Mesodermal cell (in vitro differentiated cells): ENCODE data around the gene CCDC82. TPM values are rescaled to one million over a fixed set of nuclear protein-coding genes. Genes with fewer than 3 reads are reported as not detected.
"Not testable (repeated sequence)": the region's sequence is repeated elsewhere in the genome, so short reads cannot be mapped to it uniquely, and the experiment has no call there.

ENCODE experiments used
- H3K27ac ChIP-seq: 2 replicates; pipeline ENCODE4 v1.7.0; 2013; ENCODE audit warnings: mild to moderate bottlenecking, low read depth, low read length, moderate library complexity; ENCODE audit not compliant: severe bottlenecking
- H3K36me3 ChIP-seq: 2 replicates; pipeline ENCODE4 v1.7.1; 2013; ENCODE audit warnings: mild to moderate bottlenecking, low read length, moderate library complexity; ENCODE audit not compliant: control insufficient read depth, insufficient read depth
- H3K4me1 ChIP-seq: one replicate; pipeline ENCODE4 v1.7.1; 2013; ENCODE audit warnings: mild to moderate bottlenecking, low read length; ENCODE audit not compliant: insufficient read depth, control insufficient read depth, poor library complexity, severe bottlenecking
- H3K4me3 ChIP-seq: 2 replicates; pipeline ENCODE4 v1.7.0; 2013; ENCODE audit warnings: low read length, control low read depth, mild to moderate bottlenecking; ENCODE audit not compliant: insufficient read depth, poor library complexity, severe bottlenecking; ENCODE audit errors: extremely low read depth
- H3K9me3 ChIP-seq: 2 replicates; pipeline ENCODE4 v1.7.1; 2013; ENCODE audit warnings: mild to moderate bottlenecking, low read length, moderate library complexity; ENCODE audit not compliant: control insufficient read depth
- WGBS, 2 experiments: methylation state at CpG; one replicate each; pipeline ENCODE4 v1.1.5; 2013; ENCODE audit warnings: missing lambda C conversion rate in 2 of 2; ENCODE audit not compliant: insufficient coverage in 2 of 2; 5-methylcytosine and 5-hydroxymethylcytosine counted together
- polyA plus RNA-seq, 2 experiments: library from polyadenylated mRNA; stranded (reverse); fragments of 50-300 nt; gene quantifications; one replicate each; pipeline ENCODE4 v1.2.3, GENCODE V29; 2013

The CCDC82 gene
- polyA plus RNA-seq (2013, experiment 1 of 2) = 33.1 TPM
- 35.5 TPM for polyA plus RNA-seq (2013, experiment 2 of 2)

GRCh38 chr11:96389720-96390487 is at the start of gene CCDC82, which contains the start of gene JRKL:
Gene CCDC82, minus strand, starts transcription at chr11:96389912. Its CDS starts 5,165 bp downstream, at chr11:96384747.
Gene JRKL, plus strand, starts transcription at chr11:96390013. Its CDS starts 637 bp downstream, at chr11:96390650.
- Histone ChIP-seq H3K27ac (peak within 1 kb of the TSS; percentile 95), H3K4me1 (peaks cover 4% of the 10 kb centered on the region), H3K9me3 (peaks cover 7% of the 10 kb centered on the region), H3K4me3 (peak within 1 kb of the TSS; percentile 78), H3K36me3 (peaks cover 22% of the 10 kb centered on the region)
- 1% methylated on average over 27 of the region's 53 CpGs for WGBS, 2 experiments

- H3K27ac ChIP-seq, H3K4me3 ChIP-seq, H3K9me3 ChIP-seq: not testable (repeated sequence)
Observed at GRCh38 chr11:96432654-96433053, 42.9 kb upstream of the CCDC82 start.

GRCh38 chr11:96430668-96431067 is 41.0 kb upstream of the CCDC82 start:
- Histone ChIP-seq H3K4me1 (no peaks in the 10 kb centered on the region), H3K36me3 (no peaks in the 10 kb centered on the region), H3K9me3 (peaks cover 3% of the 10 kb centered on the region), H3K4me3 (no peak overlapping the region), H3K27ac (no peak overlapping the region)
- WGBS, 2 experiments = 80 to 100% methylated on average over 1 of the region's 3 CpGs

More at GRCh38 chr11:96432654-96433053, 42.9 kb upstream of the CCDC82 start:
- H3K4me1 ChIP-seq, H3K36me3 ChIP-seq: not testable (repeated sequence)

- no peak overlapping the region for H3K4me3 ChIP-seq
- H3K27ac ChIP-seq = peak overlapping the region; percentile 25
- WGBS, 2 experiments = 38% methylated on average over 1 of the region's 2 CpGs; no CpG with 5 or more reads in 1 of the 2 experiments
- H3K9me3 ChIP-seq = no peaks in the 10 kb centered on the region
- no peaks in the 10 kb centered on the region for H3K4me1 ChIP-seq
- no peaks in the 10 kb centered on the region for H3K36me3 ChIP-seq
Observed at GRCh38 chr11:96424693-96425092, 35.0 kb upstream of the CCDC82 start.

- no peaks in the 10 kb centered on the region for H3K4me1 ChIP-seq
- H3K4me3 ChIP-seq = no peak overlapping the region
- no peaks in the 10 kb centered on the region for H3K9me3 ChIP-seq
- no peak overlapping the region for H3K27ac ChIP-seq
- no peaks in the 10 kb centered on the region for H3K36me3 ChIP-seq
Observed at GRCh38 chr11:96413408-96413807, 23.7 kb upstream of the CCDC82 start.

- WGBS, 2 experiments = 86% methylated on average over 1 of the region's 1 CpG; no CpG with 5 or more reads in 1 of the 2 experiments
Observed at GRCh38 chr11:96412761-96413381, 23.2 kb upstream of the CCDC82 start.

GRCh38 chr11:96411412-96411811 is 21.7 kb upstream of the CCDC82 start:
- 90% methylated on average over 2 of the region's 18 CpGs; no CpG with 5 or more reads in 1 of the 2 experiments for WGBS, 2 experiments
- H3K4me3 ChIP-seq, H3K36me3 ChIP-seq: not testable (repeated sequence)

More at GRCh38 chr11:96412761-96413381, 23.2 kb upstream of the CCDC82 start:
- no peaks in the 10 kb centered on the region for H3K9me3 ChIP-seq
- H3K4me3 ChIP-seq = no peak overlapping the region
- H3K36me3 ChIP-seq = no peaks in the 10 kb centered on the region
- H3K27ac ChIP-seq = no peak overlapping the region
- no peaks in the 10 kb centered on the region for H3K4me1 ChIP-seq

GRCh38 chr11:96400697-96401096 is 11.0 kb upstream of the CCDC82 start:
- H3K4me1 ChIP-seq = no peaks in the 10 kb centered on the region
- no peak overlapping the region for H3K27ac ChIP-seq
- no peak overlapping the region for H3K4me3 ChIP-seq
- H3K36me3 ChIP-seq = no peaks in the 10 kb centered on the region
- WGBS, 2 experiments = no CpG with 5 or more reads among the region's 1 CpG
- H3K9me3 ChIP-seq = peaks cover 4% of the 10 kb centered on the region

More at GRCh38 chr11:96411412-96411811, 21.7 kb upstream of the CCDC82 start:
- H3K27ac ChIP-seq, H3K4me1 ChIP-seq, H3K9me3 ChIP-seq: not testable (repeated sequence)

- Histone ChIP-seq H3K4me3 (no peak overlapping the region), H3K36me3 (no peaks in the 10 kb centered on the region), H3K9me3 (peaks cover 4% of the 10 kb centered on the region), H3K27ac (no peak overlapping the region), H3K4me1 (no peaks in the 10 kb centered on the region)
- 80% methylated on average over 1 of the region's 3 CpGs; no CpG with 5 or more reads in 1 of the 2 experiments for WGBS, 2 experiments
Observed at GRCh38 chr11:96397863-96398262, 8.2 kb upstream of the CCDC82 start.

GRCh38 chr11:96396637-96397036 is 6.9 kb upstream of the CCDC82 start:
- WGBS, 2 experiments = 80 to 100% methylated on average over 1 to 2 of the region's 4 CpGs
- H3K4me1 ChIP-seq = no peaks in the 10 kb centered on the region
- peaks cover 5% of the 10 kb centered on the region for H3K9me3 ChIP-seq
- peaks cover 2% of the 10 kb centered on the region for H3K36me3 ChIP-seq
- no peak overlapping the region for H3K4me3 ChIP-seq
- H3K27ac ChIP-seq = no peak overlapping the region

GRCh38 chr11:96394773-96395172 is 5.1 kb upstream of the CCDC82 start:
- H3K4me3 ChIP-seq = no peak overlapping the region
- H3K9me3 ChIP-seq = peaks cover 11% of the 10 kb centered on the region
- no peaks in the 10 kb centered on the region for H3K4me1 ChIP-seq
- H3K27ac ChIP-seq = no peak overlapping the region
- peaks cover 10% of the 10 kb centered on the region for H3K36me3 ChIP-seq
